Liver (tissue), 3 donors: Measurements from ENCODE around the gene RASA3.

Source experiments
- EGR1 ChIP-seq, 2 donors: IDR thresholded peaks; 2 replicates each; pipeline ENCODE4 v1.6.1; 2016 to 2018; ENCODE audit warnings: antibody characterized with exemption in 2 of 2, low read depth in 2 of 2
- HNF4G ChIP-seq: IDR thresholded peaks from 2 replicates; pipeline ENCODE4 v1.6.1; 2016; ENCODE audit warnings: antibody characterized with exemption
- JUND ChIP-seq, 2 donors: IDR thresholded peaks; 2 replicates each; pipeline ENCODE4 v1.6.1; 2016; ENCODE audit warnings: antibody characterized with exemption in 2 of 2
- SP1 ChIP-seq: IDR thresholded peaks from 2 replicates; pipeline ENCODE4 v1.6.1; 2018; ENCODE audit warnings: antibody characterized with exemption, mild to moderate bottlenecking
- TAF1 ChIP-seq: conservative IDR thresholded peaks from 2 replicates; pipeline ENCODE4 v1.6.1; 2016; ENCODE audit warnings: antibody characterized with exemption, mild to moderate bottlenecking
- YY1 ChIP-seq: IDR thresholded peaks from 2 replicates; pipeline ENCODE4 v1.6.1; 2016; ENCODE audit warnings: antibody characterized with exemption, mild to moderate bottlenecking
- TF ChIP-seq, protein P1 (sequence below): fragments of 150-350 bp; IDR thresholded peaks from 2 replicates; pipeline ENCODE4 v1.5.1; 2017; ENCODE audit warnings: improper control_type of control experiment, low read depth, low read length; ENCODE audit not compliant: missing input control
- TF ChIP-seq, protein P2 (sequence below): IDR thresholded peaks from 2 replicates; pipeline ENCODE4 v1.6.1; 2016; ENCODE audit warnings: antibody characterized with exemption, mild to moderate bottlenecking
- TF ChIP-seq, protein P3 (sequence below): IDR thresholded peaks from 2 replicates; pipeline ENCODE4 v1.6.1; 2016; ENCODE audit warnings: antibody characterized with exemption
- donor health status: healthy.
- donor health status: healthy.

DNA sequence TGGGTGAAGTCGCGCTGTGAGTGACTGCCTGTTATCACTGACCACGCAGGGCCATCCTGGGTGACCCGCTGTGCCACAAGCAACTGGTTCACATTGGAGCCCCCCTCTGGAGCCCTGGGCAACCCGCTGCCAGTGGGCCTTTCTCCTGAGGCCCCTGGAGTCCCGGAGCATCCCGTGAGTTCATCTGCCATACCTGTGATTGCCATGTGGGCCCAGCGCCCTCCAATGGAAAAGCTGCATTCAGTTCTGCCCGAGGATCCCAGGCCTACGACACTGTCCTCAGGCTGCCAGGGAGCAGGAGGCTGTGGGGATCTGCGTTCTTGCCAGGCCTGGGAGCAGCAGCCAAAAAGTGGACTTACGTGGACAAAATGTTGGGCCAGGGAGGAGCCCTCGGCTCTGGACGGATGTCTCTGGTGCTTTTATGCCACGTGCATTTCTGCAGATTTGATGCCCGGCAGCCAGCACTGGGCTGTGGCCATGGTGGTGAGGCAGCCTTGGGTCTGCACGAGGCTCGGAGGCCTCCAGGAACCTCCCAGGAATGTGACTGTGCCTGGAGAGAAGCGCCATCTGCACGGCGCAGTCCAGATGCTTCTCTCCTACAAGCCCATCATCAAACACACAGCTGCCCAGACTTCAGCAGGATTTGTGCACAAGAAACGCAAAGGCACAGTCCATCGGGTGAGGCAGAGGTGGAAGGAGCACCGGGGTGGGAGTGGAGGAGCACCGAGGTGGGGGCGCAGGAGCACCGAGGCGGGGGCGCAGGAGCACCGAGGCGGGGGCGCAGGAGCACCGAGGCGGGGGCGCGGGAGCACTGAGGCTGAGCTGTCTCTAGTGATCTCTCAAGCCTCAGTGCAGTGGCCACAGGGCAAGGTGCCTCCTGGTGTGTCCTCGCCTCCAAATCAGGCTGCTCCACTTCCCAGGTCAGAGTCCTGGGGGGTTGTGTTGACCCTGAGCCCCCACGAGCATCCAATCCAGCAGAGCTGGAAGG lies 202.5 kb downstream of the RASA3 start:
- TF ChIP-seq, protein P1, sequence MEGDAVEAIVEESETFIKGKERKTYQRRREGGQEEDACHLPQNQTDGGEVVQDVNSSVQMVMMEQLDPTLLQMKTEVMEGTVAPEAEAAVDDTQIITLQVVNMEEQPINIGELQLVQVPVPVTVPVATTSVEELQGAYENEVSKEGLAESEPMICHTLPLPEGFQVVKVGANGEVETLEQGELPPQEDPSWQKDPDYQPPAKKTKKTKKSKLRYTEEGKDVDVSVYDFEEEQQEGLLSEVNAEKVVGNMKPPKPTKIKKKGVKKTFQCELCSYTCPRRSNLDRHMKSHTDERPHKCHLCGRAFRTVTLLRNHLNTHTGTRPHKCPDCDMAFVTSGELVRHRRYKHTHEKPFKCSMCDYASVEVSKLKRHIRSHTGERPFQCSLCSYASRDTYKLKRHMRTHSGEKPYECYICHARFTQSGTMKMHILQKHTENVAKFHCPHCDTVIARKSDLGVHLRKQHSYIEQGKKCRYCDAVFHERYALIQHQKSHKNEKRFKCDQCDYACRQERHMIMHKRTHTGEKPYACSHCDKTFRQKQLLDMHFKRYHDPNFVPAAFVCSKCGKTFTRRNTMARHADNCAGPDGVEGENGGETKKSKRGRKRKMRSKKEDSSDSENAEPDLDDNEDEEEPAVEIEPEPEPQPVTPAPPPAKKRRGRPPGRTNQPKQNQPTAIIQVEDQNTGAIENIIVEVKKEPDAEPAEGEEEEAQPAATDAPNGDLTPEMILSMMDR: no peak
- TF ChIP-seq, protein P2, sequence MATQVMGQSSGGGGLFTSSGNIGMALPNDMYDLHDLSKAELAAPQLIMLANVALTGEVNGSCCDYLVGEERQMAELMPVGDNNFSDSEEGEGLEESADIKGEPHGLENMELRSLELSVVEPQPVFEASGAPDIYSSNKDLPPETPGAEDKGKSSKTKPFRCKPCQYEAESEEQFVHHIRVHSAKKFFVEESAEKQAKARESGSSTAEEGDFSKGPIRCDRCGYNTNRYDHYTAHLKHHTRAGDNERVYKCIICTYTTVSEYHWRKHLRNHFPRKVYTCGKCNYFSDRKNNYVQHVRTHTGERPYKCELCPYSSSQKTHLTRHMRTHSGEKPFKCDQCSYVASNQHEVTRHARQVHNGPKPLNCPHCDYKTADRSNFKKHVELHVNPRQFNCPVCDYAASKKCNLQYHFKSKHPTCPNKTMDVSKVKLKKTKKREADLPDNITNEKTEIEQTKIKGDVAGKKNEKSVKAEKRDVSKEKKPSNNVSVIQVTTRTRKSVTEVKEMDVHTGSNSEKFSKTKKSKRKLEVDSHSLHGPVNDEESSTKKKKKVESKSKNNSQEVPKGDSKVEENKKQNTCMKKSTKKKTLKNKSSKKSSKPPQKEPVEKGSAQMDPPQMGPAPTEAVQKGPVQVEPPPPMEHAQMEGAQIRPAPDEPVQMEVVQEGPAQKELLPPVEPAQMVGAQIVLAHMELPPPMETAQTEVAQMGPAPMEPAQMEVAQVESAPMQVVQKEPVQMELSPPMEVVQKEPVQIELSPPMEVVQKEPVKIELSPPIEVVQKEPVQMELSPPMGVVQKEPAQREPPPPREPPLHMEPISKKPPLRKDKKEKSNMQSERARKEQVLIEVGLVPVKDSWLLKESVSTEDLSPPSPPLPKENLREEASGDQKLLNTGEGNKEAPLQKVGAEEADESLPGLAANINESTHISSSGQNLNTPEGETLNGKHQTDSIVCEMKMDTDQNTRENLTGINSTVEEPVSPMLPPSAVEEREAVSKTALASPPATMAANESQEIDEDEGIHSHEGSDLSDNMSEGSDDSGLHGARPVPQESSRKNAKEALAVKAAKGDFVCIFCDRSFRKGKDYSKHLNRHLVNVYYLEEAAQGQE: no peak
- no peak for TF ChIP-seq EGR1 (IDR thresholded peaks at IDR 0.05; ENCODE audit: low read depth in 2 of 2)
- TF ChIP-seq SP1: no peak
- no peak for TF ChIP-seq HNF4G
- no peak for TF ChIP-seq JUND (IDR thresholded peaks at IDR 0.05)
- TF ChIP-seq YY1: no peak
- TF ChIP-seq, protein P3, sequence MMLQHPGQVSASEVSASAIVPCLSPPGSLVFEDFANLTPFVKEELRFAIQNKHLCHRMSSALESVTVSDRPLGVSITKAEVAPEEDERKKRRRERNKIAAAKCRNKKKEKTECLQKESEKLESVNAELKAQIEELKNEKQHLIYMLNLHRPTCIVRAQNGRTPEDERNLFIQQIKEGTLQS: no peak
- TF ChIP-seq TAF1: no peak
